ENCODE data around the gene KLHL7.

KLHL7 gene

GRCh38 chr7:23205909-23206767, 100.6 kb downstream of the KLHL7 start:
- TF ChIP-seq FOXA1 (IDR thresholded peaks at IDR 0.05): no peak
- no peak for TF ChIP-seq NFRKB (IDR thresholded peaks at IDR 0.05)
- no peak for TF ChIP-seq ZNF384 (IDR thresholded peaks at IDR 0.05)
- no peak for TF ChIP-seq SUZ12 (IDR thresholded peaks at IDR 0.05)
- no peak for TF ChIP-seq LEF1 (IDR thresholded peaks at IDR 0.05; ENCODE audit: borderline replicate concordance)
- no peak for TF ChIP-seq FOXM1 (IDR thresholded peaks at IDR 0.05; ENCODE audit: borderline replicate concordance)
- TF ChIP-seq ARNT (IDR thresholded peaks at IDR 0.05): no peak
- TF ChIP-seq SP1 (IDR thresholded peaks at IDR 0.05): no peak
- TF ChIP-seq BHLHE40 (IDR thresholded peaks at IDR 0.05; ENCODE audit: borderline replicate concordance): no peak
- no peak for TF ChIP-seq HDGF (IDR thresholded peaks at IDR 0.05; ENCODE audit: borderline replicate concordance)
- no peak for TF ChIP-seq ELF4 (IDR thresholded peaks at IDR 0.05)
- no peak for TF ChIP-seq CTBP1 (IDR thresholded peaks at IDR 0.05; ENCODE audit: borderline replicate concordance)
- no peak for TF ChIP-seq L3MBTL2 (conservative IDR thresholded peaks at IDR 0.05)
- TF ChIP-seq PKNOX1 (IDR thresholded peaks at IDR 0.05): no peak
- TF ChIP-seq TARDBP (IDR thresholded peaks at IDR 0.05): no peak
- TF ChIP-seq FOXK2 (IDR thresholded peaks at IDR 0.05): no peak
- POLR2A ChIA-PET: no interaction called here
- CTCF ChIA-PET: no interaction called here
- no peak for DNase-seq (ENCODE audit: extremely low spot score)

- TF ChIP-seq ELF4 (IDR thresholded peaks at IDR 0.05) (no peak), LEF1 (IDR thresholded peaks at IDR 0.05; ENCODE audit: borderline replicate concordance) (no peak), SP1 (IDR thresholded peaks at IDR 0.05) (no peak), HDGF (IDR thresholded peaks at IDR 0.05; ENCODE audit: borderline replicate concordance) (no peak), TARDBP (IDR thresholded peaks at IDR 0.05) (no peak), FOXK2 (IDR thresholded peaks at IDR 0.05) (no peak), PKNOX1 (IDR thresholded peaks at IDR 0.05) (no peak), ARNT (IDR thresholded peaks at IDR 0.05) (no peak), FOXM1 (IDR thresholded peaks at IDR 0.05; ENCODE audit: borderline replicate concordance) (no peak), SUZ12 (IDR thresholded peaks at IDR 0.05) (no peak), CTBP1 (IDR thresholded peaks at IDR 0.05; ENCODE audit: borderline replicate concordance) (no peak), NFRKB (IDR thresholded peaks at IDR 0.05) (no peak), BHLHE40 (IDR thresholded peaks at IDR 0.05; ENCODE audit: borderline replicate concordance) (no peak), FOXA1 (IDR thresholded peaks at IDR 0.05) (no peak)
- POLR2A ChIA-PET: no interaction called here
Measured at GRCh38 chr7:23207021-23207420, 101.4 kb downstream of the KLHL7 start.

GRCh38 chr7:23207884-23208283, 102.3 kb downstream of the KLHL7 start:
- POLR2A ChIA-PET: no interaction called here
- CTCF ChIA-PET: no interaction called here
- DNase-seq (ENCODE audit: extremely low spot score): no peak
- no peak for TF ChIP-seq FOXK2 (IDR thresholded peaks at IDR 0.05)
- TF ChIP-seq ZNF384 (IDR thresholded peaks at IDR 0.05): no peak
- TF ChIP-seq ELF4 (IDR thresholded peaks at IDR 0.05): no peak
- no peak for TF ChIP-seq BHLHE40 (IDR thresholded peaks at IDR 0.05; ENCODE audit: borderline replicate concordance)
- TF ChIP-seq FOXM1 (IDR thresholded peaks at IDR 0.05; ENCODE audit: borderline replicate concordance): no peak
- TF ChIP-seq TARDBP (IDR thresholded peaks at IDR 0.05): no peak
- TF ChIP-seq SUZ12 (IDR thresholded peaks at IDR 0.05): no peak
- no peak for TF ChIP-seq FOXA1 (IDR thresholded peaks at IDR 0.05)
- no peak for TF ChIP-seq NFRKB (IDR thresholded peaks at IDR 0.05)
- no peak for TF ChIP-seq SP1 (IDR thresholded peaks at IDR 0.05)
- no peak for TF ChIP-seq CTBP1 (IDR thresholded peaks at IDR 0.05; ENCODE audit: borderline replicate concordance)
- TF ChIP-seq LEF1 (IDR thresholded peaks at IDR 0.05; ENCODE audit: borderline replicate concordance): no peak

More at GRCh38 chr7:23207021-23207420, 101.4 kb downstream of the KLHL7 start:
- DNase-seq (ENCODE audit: extremely low spot score): no peak
- CTCF ChIA-PET: no interaction called here

- DNase-seq (ENCODE audit: extremely low spot score): no peak
- ChIA-PET POLR2A (no interaction called here), CTCF (no interaction called here)
- TF ChIP-seq L3MBTL2 (conservative IDR thresholded peaks at IDR 0.05): no peak
- no peak for TF ChIP-seq PKNOX1 (IDR thresholded peaks at IDR 0.05)
- TF ChIP-seq ARNT (IDR thresholded peaks at IDR 0.05): no peak
- TF ChIP-seq BHLHE40 (IDR thresholded peaks at IDR 0.05; ENCODE audit: borderline replicate concordance): no peak
- TF ChIP-seq HDGF (IDR thresholded peaks at IDR 0.05; ENCODE audit: borderline replicate concordance): no peak
Measured at GRCh38 chr7:23208316-23208715, 102.7 kb downstream of the KLHL7 start.

- ChIA-PET CTCF (no interaction called here), POLR2A (no interaction called here)
- TF ChIP-seq NFRKB (IDR thresholded peaks at IDR 0.05) (no peak), SUZ12 (IDR thresholded peaks at IDR 0.05) (no peak), PKNOX1 (IDR thresholded peaks at IDR 0.05) (no peak), L3MBTL2 (conservative IDR thresholded peaks at IDR 0.05) (no peak)
- no peak for DNase-seq (ENCODE audit: extremely low spot score)
Measured at GRCh38 chr7:23210506-23210905, 104.9 kb downstream of the KLHL7 start.
